Measurements from ENCODE around the gene BDH1.

DNA sequence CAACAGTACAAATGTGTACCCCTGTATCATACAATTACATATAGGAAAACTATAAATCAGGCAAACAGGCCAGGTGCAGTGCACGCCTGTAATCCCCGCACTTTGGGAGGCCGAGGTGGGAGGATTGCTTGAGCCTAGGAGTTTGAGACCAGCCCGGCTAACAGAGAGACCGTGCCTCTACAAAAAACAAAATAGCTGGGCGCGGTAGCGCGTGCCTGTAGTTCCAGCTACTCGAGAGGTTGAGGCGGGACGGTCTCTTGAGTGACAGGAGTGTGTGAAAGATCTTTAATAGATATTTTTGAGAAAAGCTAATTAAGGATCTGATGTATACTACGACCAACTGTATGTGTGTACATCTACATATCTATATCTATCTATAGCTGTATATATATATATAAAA lies 33.8 kb upstream of the BDH1 start:
- TF ChIP-seq, protein P1, sequence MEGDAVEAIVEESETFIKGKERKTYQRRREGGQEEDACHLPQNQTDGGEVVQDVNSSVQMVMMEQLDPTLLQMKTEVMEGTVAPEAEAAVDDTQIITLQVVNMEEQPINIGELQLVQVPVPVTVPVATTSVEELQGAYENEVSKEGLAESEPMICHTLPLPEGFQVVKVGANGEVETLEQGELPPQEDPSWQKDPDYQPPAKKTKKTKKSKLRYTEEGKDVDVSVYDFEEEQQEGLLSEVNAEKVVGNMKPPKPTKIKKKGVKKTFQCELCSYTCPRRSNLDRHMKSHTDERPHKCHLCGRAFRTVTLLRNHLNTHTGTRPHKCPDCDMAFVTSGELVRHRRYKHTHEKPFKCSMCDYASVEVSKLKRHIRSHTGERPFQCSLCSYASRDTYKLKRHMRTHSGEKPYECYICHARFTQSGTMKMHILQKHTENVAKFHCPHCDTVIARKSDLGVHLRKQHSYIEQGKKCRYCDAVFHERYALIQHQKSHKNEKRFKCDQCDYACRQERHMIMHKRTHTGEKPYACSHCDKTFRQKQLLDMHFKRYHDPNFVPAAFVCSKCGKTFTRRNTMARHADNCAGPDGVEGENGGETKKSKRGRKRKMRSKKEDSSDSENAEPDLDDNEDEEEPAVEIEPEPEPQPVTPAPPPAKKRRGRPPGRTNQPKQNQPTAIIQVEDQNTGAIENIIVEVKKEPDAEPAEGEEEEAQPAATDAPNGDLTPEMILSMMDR (IDR thresholded peaks at IDR 0.05; ENCODE audit: poor library complexity): no peak
- no peak for TF ChIP-seq EZH2 (IDR thresholded peaks at IDR 0.05; ENCODE audit: borderline replicate concordance)
- no peak for TF ChIP-seq EZH2phosphoT487 (IDR thresholded peaks at IDR 0.05; ENCODE audit: low read depth, severe bottlenecking, unreplicated experiment)

All from hepatocyte (in vitro differentiated cells).